D341Med (cell line): ENCODE data around the gene IFIT3.
"Not testable (repeated sequence)": the region's sequence is repeated elsewhere in the genome, so short reads cannot be mapped to it uniquely, and the experiment has no call there.

Experiments used
- DNase-seq: peaks from one replicate; pipeline ENCODE4 v3.0.0; 2012; ENCODE audit warnings: low spot score

The IFIT3 gene, protein sequence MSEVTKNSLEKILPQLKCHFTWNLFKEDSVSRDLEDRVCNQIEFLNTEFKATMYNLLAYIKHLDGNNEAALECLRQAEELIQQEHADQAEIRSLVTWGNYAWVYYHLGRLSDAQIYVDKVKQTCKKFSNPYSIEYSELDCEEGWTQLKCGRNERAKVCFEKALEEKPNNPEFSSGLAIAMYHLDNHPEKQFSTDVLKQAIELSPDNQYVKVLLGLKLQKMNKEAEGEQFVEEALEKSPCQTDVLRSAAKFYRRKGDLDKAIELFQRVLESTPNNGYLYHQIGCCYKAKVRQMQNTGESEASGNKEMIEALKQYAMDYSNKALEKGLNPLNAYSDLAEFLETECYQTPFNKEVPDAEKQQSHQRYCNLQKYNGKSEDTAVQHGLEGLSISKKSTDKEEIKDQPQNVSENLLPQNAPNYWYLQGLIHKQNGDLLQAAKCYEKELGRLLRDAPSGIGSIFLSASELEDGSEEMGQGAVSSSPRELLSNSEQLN

DNA sequence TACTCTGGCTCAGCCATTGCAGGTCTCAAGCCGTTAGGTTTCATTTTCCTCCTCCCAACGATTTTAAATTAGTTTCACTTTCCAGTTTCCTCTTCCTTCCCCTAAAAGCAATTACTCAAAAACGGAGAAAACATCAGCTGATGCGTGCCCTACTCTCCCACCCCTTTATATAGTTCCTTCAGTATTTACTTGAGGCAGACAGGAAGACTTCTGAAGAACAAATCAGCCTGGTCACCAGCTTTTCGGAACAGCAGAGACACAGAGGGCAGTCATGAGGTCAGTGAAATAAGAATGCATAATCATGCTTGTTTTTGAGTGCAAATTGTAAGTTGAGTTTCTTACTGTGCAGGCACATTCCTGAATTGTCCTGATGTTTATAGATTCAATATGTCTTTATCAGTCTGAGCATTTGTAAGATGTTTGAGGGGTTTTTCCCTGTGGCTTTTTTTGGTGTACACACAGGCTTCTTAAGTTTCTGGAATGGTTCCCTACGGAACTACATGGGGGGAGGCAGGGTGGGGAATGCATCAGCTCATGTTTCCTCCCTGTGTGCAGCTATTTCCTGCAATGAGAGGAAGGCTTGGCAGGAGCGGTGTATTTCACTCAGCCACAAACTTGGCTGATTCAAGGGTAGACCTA, at the start of gene IFIT3:
TSS of gene IFIT3 (plus strand) at position 195 of the 639 bp plus-strand sequence. CDS start at position 272, 77 bp downstream.
- DNase-seq: peak; percentile 32

DNA sequence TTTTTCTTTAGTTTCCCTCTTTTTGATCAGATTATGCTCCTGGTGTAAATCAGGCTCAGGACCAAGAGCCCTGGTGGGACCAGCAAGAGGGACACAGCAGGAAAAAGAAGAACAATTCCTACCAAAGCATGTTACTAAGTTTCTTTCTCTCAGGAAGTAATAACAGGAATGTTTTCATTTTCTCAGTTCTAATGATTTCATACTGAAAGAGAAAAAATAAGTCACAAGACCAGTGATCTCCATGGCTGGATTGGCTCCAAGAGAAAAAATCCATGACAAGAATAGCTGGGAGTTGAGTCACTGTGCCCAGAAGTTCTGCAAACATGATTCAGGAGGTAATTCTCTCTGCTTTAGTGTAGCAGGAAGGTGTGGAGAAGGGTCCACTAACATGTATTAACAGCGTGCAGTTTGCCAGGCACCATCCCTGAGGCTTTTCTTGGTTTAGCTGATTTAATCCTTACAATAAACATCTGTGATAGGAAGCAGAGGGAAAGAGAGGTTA, 49.7 kb upstream of the IFIT3 start:
- DNase-seq: no peak

DNA sequence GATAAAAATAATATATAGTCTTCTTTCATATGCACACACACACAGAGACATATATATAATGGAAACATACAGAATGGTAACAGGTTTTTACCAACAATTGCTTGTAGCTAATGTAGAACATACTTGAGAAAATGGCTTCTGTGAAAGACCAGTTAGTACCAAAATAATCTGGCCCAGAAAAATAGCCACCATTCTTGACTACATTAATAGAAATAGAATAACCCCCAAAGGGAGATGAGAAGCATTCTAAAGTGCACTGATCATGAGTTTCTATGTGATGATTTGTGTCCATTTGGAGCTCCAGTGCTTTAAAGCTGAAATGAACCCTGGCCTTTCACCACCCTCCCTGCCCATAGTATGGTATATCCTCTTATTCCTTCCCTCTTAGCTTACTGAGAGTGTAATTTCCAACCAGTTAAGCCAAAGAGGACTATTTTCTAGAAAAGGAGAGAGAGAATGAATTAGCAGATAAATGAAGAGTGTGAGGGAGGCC, 48.9 kb upstream of the IFIT3 start:
- DNase-seq: no peak

DNA sequence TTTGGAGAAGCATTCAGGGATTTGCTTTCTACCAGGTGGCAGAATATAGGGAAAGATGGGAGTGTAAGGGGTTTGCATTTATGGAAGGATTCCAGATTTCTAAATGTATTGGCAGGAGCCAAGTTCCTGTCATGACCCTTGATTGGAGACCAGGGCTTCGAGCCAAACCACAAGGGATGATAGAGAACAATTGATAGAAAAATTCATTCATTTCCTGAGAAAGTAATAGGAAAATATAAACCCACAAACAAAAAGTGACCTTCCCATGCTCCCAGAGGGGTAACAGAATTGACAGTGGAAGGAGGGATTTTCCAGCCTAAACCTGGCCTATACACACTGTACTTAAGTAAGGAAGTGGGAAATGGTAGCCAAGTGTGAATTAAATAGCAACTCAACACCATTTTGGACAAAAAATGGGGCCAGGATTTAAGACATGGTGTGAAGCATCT, 48.4 kb upstream of the IFIT3 start:
- no peak for DNase-seq

DNA sequence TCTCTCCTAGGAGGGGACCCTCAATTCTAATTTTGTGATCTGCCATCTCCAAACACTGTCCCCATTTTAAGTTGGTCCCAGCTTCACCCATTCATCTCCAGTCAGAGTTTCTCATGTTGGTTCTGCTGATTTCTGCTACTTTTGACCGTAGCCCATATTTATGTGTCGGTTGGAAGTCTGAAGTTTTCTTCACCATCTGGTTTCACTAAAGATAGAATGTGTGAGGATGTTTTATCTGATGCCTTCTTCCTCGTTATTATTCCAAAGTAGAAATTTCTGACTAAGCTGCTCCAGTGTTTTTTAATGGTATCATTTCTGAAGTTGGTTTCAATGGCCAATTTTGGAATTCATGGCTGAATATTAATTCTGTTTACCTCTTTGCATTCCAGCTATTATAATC, 47.3 kb upstream of the IFIT3 start:
- no peak for DNase-seq

DNA sequence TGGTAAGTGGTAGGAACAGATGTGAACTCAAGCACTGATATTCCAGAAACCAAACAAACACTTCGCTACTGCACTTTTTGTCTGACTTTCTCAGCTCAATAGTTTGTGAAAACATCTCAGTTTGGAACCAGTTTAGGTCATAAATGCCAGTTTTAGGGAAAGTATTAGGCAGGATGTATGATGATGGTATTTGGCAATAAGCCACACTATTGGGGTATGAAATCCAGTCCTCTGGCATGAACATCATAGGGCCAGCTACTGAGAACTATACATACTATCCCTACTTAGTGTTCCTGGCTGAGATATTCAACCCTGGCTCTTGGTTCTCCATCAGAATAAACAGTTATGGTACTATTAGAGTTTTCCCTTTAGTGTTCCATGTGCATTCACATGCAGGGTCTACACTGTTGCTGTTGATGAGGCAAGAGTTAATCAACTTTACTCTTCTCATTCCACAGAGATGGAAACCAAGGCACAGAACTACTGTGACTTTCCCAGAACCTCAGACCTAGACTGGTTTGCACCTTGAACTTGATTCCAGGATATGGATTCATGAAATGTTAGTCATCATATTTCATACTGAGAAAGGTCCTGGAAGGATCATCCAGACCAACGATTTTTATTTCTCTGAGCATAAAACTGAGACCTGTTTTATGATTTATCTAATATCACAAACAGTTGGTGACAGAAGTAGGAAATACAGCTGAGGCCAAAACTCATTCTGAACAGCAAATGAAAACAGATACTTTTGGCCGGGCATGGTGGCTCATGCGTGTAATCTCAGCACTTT, 46.0 kb upstream of the IFIT3 start:
- DNase-seq: no peak

DNA sequence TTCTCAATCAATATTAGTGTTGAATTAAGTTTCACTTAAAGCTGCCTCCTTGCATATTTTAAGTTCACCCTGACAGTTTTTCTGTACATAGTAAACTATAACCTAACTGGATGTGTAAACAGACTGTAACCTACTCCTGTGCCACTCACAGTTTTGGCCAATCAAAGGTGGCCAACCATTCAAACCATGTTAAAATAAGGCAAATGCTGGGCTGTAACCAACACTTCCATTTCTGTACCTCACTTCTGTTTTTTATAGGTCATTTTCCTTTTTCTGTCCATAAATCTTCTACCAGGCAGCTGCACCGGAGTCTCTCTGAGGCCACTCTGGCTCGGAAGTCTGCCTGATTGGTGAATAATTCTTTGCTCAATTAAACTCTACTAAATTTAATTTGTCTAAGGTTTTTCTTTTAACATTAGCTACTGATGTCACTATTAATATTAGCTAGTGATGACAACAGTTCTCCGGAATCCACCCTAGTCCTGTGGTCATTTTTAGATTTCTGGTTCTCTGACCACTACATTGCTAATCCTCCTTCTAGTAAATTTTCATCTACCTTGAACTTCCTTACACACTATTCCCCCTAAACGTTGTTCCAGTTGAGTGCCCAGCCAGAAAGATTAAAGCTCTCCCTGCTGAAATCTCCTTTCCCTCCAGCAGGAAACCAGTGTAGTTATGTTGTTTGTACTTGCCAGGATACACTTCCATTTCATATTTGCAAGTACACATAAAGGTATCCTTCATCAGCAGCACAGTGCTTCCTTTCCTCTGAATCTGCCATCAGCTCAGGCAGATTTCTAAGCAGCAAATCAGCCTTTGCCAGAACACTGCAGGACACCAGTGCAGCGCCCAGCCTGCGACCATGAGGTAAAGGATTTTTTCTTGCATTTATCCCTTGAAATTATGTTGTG, 44.5 kb upstream of the IFIT3 start:
- no peak for DNase-seq

DNA sequence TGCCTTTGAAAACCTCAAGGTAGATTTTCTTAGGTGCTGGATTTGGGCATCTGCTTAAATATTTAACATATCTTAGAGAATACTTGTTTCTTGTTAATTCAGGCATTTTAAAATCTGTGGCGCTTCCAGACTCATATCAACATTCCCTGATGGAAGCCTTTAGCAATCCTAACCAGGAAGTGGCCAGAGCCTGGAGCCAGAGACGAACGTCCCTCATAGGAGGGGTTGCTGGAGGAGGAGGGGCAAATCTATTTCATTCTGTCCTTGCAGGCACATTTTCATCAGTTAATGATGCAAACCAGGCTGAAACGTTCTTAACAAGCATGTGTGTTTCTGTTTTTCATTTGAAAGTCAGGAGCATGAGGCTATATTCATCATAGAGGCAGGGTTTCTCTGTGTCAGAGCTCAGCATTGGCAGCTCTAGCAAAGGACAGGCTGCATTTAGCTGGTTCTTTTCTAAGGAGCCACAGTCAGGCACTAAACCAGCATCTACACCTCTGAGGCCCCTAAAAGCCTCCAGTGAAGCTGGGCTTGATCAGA, 43.8 kb upstream of the IFIT3 start:
- DNase-seq: no peak

DNA sequence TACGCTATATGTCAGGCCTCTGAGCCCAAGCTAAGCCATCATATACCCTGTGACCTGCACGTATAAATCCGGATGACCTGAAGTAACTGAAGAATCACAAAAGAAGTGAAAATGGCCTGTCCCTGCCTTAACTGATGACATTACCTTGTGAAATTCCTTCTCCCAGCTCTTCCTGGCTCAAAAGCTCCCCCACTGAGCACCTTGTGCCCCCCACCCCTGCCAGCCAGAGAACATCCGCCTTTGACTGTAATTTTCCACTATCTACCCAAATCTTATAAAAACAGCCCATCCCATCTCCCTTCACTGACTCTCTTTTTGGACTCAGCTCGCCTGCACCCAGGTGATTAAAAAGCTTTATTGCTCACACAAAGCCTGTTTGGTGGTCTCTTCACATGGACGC, 43.1 kb upstream of the IFIT3 start:
- not testable (repeated sequence) for DNase-seq

DNA sequence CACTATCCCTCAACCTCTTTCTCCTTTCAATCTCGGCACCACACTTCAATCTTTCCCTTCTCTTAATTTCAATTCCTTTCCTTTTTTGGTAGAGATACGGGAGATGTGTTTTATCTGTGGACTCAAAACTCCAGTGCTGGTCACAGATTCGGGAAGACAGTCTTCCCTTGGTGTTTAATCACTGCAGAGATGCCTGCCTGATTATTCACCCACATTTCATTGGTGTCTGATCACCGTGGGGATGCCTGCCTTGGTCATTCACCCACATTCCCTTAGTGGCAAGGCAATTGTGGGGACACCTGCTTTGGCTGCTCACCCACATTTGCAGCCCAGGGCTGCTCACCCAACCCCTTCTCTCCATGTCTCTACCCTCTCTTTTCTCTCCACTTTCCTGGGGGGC, 42.5 kb upstream of the IFIT3 start:
- not testable (repeated sequence) for DNase-seq

DNA sequence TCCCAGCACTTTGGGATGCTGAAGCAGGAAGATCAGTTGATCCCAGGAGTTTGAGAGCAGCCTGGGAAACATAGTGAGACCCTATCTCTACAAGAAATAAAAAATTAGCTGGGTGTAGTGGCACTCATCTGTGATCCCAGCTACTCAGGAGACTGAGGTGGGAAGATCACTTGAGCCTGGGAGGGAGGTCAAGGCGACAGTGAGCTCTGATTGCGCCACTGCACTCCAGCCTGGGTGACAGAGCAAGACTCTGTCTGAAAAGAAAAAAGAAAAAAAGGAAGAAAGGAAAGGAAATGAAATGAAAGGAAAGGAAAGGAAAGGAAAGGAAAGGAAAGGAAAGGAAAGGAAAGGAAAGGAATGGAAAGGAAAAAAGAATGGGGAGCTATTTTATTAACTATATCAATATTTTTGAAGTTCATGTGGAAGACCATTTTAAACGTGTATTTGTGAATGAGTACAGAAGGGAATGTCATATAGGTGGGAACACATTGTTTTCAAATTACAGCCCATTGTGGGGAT, 33.0 kb upstream of the IFIT3 start:
- no peak for DNase-seq

DNA sequence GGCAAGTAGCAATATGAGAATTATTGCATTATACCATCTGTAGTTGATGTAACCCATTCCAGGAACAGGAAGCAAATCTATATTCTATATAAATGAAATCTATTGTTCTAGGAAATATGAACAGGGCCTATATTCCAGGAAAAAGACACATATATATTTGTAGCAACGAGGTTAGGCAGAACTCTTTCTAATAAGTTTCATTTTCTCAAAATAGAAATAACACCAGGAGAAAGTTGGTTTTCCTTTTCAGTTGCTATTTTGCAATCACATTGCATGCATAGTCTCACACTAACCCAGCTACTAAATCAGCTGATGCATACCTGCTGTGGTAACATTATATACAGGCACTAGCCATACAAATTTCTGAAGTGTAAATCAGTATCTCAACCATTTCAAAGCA, 32.2 kb upstream of the IFIT3 start:
- DNase-seq: no peak

DNA sequence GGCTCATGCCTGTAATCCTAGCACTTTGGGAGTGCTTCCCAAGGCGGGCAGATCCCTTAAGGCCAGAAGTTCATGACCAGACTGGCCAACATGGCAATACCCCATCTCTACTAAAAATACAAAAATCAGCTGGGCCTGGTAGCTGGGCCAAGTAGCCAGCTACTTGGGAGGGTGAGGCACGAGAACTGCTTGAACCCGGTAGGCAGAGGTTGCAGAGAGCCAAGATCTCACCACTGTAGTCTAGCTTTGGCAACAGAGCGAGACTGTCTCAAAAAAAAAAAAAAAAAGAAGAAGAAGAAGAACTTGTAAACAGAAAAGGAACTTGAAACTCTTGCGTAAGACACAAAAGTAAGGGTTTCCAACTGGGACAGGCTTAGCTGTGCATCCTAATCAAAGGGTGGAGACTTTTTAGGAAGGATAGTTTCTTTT, 31.6 kb upstream of the IFIT3 start:
- DNase-seq: no peak

DNA sequence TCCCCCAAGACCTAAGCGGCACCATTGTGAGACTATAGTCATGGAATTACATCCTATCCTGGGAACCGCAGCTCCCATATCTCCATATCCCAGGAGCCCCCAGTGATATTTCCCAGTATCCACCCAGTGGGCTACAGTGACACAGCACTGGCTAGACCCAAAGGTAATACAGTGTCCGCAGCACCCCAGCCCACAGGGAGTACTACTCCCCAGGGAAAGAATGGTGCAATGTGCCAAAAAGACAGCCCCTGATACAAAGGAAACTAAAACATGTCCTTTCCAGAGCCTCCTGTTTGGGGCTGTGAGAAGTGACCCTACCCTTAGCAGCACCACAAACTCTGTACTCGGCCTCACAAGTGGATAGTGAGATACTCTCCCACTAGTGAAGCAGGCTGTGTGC, 30.4 kb upstream of the IFIT3 start:
- DNase-seq: no peak

DNA sequence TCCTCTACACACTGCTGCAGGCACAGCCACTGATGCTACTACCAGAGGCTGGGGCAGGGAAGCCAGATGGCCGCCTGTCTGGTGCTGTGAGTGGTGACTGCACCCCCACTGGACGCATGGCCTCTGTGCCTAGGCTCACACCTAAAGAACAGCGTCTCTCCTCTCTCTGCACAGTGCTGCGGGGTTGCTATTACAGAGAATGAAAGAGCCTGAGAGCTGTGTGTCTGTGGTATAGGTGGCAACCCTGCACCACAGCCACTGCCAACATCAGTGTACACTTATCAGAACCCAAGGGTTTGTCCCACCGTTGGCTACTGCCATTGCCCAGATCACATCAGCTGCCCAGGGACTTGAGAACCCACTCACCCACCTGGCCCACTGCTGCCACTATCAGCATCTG, 30.0 kb upstream of the IFIT3 start:
- no peak for DNase-seq

DNA sequence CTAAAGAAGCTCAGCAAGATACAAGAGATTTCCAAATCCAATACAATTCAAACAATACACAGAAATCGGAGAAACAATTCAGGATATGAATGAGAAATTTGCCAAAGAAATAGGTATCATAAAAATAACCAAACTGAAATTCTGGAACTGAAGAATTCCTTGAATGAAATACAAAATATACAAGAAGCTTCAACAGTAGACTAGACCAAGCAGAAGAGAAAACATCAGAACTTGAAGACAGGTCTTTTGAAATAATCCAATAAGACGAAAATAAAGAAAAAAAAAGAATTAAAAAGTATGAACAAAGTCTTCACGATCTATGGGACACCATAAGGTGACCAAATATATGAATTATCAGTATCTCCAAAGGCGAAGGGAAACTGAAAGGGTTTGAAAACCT, 28.8 kb upstream of the IFIT3 start:
- DNase-seq: no peak

DNA sequence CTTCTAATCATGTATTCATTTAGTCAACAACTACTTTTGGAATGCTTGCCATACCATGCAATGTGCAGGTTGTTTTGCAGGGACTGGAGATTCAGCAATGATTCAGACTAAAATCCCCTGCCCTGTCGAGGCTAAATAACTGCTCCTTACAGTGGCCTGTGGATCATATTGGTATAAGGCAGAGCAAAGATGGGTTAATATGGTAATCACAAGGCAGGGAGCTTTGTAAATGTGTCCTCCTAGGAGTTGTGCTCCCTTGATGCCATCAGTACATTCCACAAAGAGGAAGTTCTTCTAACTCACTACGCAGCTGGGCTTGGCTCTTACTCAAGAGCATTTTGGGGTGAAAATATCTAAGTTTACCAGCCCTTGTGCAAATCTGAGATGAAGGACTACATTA, 26.6 kb upstream of the IFIT3 start:
- DNase-seq: no peak

DNA sequence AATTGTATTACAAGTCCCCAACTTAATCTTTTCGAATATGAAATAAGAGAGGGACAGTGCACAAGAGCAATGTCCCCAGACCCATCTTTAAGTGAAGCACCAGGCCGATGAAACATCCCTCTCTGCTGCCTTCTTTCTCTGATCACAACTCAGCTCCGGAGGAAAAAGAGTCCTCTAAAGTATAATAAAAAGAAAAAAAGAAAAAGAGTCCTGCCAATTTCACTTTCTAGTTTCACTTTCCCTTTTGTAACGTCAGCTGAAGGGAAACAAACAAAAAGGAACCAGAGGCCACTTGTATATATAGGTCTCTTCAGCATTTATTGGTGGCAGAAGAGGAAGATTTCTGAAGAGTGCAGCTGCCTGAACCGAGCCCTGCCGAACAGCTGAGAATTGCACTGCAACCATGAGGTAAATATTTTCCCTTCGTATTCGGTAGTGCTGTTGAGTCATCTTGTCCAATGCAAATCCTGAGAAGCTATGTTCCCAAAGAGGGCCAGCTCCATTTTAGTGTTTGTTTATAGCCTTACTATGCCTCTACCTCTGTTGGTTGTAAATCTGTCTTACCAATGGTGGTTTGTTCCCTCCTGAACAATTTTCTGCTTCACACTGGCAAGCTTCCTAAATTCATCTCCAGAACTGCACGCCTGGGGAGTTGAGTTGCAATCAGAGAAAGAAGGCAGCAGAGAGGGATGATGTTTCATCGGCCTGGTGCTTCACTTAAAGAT, 25.9 kb upstream of the IFIT3 start, which contains the start of gene IFIT2:
TSS of gene IFIT2 (plus strand) at position 326 of the 725 bp plus-strand sequence. CDS start at position 404, 78 bp downstream.
- DNase-seq: no peak

DNA sequence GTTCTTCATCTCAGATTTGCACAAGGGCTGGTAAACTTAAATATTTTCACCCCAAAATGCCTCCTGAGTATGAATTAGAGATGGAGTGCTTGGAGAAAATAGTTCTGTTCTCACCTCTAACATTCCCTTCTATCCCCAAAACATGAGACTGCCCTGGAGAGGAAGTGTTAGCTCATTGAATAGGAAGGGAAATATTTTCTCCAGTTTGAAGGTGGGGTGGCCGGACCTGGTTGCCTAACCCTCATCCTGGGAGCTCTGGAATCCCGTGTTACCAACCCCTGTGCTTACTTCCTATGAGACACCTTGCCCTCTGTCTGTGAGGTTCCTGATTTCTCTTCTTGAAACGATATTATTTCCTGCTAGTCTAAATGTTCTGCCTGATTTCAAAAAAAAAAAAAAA, 25.2 kb upstream of the IFIT3 start:
- DNase-seq: no peak

DNA sequence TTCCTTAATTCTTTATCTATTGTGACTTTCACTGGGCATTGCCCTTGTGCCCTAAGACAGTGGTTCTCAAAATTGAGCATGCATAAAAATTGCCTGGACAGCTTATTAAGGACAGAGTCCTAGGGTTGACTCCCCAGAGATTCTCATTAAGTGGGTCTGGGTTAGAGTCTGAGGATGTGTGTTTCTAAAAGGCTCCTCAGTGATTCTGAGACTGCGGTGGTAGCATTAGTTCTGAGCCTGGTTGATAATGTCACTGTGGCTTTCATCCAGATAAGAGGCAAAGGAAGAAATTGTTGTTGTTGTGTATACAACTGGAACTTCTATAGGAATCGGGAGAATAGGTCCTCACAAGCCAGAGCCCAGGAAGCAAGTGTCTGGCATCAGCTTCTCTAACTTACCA, 24.6 kb upstream of the IFIT3 start:
- no peak for DNase-seq
